Natural killer cell (primary cell): ENCODE data around the gene DAPK2. TPM values are rescaled to one million over a fixed set of nuclear protein-coding genes. Genes with fewer than 3 reads are reported as not detected.

Experiments used
- ATAC-seq, 3 donors: fragments of 150-1000 bp in 2 of 3; fragments of 200-7000 bp in 1 of 3; cut with Tn5 transposase; 1 replicate in 1 of 3; 2 replicates in 2 of 3; pipeline ENCODE4 v1.10.0; 2021; ENCODE audit warnings: mild to moderate bottlenecking in 2 of 3, moderate library complexity in 2 of 3
- DNase-seq, 2 donors: peaks; one replicate each; pipeline versions ENCODE4 v3.0.0 to v3.0.0-alpha.2; 2013 to 2021; ENCODE audit warnings: mixed read lengths in 1 of 2
- H3K27ac ChIP-seq: one replicate; pipeline ENCODE4 v1.5.1; 2013; ENCODE audit warnings: mild to moderate bottlenecking, low read length
- H3K27me3 ChIP-seq: one replicate; pipeline ENCODE4 v1.6.1; 2013; ENCODE audit warnings: low read length; ENCODE audit not compliant: control insufficient read depth, insufficient read depth
- H3K36me3 ChIP-seq: one replicate; pipeline ENCODE4 v1.6.1; 2013; ENCODE audit warnings: low read length; ENCODE audit not compliant: control insufficient read depth, insufficient read depth
- H3K4me1 ChIP-seq: one replicate; pipeline ENCODE4 v1.6.1; 2013; ENCODE audit warnings: low read length; ENCODE audit not compliant: control insufficient read depth, insufficient read depth
- H3K4me3 ChIP-seq: one replicate; pipeline ENCODE4 v1.5.1; 2013; ENCODE audit warnings: low read length
- H3K9me3 ChIP-seq: one replicate; pipeline ENCODE4 v1.6.1; 2013; ENCODE audit warnings: low read length; ENCODE audit not compliant: control insufficient read depth, insufficient read depth
- H3K27ac Mint-ChIP-seq, 2 donors: one replicate each; pipeline ENCODE4 v1.8.0; 2022; ENCODE audit warnings: mild to moderate bottlenecking in 2 of 2, mixed read lengths in 2 of 2, moderate library complexity in 1 of 2
- H3K27me3 Mint-ChIP-seq, 2 donors: one replicate each; pipeline ENCODE4 v1.8.0; 2022; ENCODE audit warnings: low read depth in 2 of 2, mixed read lengths in 2 of 2
- H3K36me3 Mint-ChIP-seq: one replicate; pipeline ENCODE4 v1.8.0; 2022; ENCODE audit warnings: mixed read lengths
- H3K4me1 Mint-ChIP-seq, 2 donors: one replicate each; pipeline ENCODE4 v1.8.0; 2022; ENCODE audit warnings: mixed read lengths in 2 of 2
- H3K4me3 Mint-ChIP-seq: one replicate; pipeline ENCODE4 v1.8.0; 2022; ENCODE audit warnings: mild to moderate bottlenecking, moderate library complexity, mixed read lengths
- H3K9me3 Mint-ChIP-seq, 2 donors: one replicate each; pipeline ENCODE4 v1.8.0; 2022; ENCODE audit warnings: mixed read lengths in 2 of 2
- CTCF ChIP-seq: fragments of 200-600 bp; IDR thresholded peaks from one replicate; pipeline ENCODE4 v1.8.0; 2022; ENCODE audit warnings: antibody characterized with exemption
- WGBS: methylation state at CpG from one replicate; pipeline ENCODE4 v1.1.7; 2013; ENCODE audit warnings: missing lambda C conversion rate; ENCODE audit not compliant: insufficient coverage; 5-methylcytosine and 5-hydroxymethylcytosine counted together
- intact Hi-C: fragments of 100-400 bp; cut with micrococcal nuclease; formaldehyde crosslinking; loops from one replicate; pipeline ENCODE4 v1.14.2; 2022
- total RNA-seq, 4 donors: library from RNA; stranded (reverse); fragments of 120-200 nt in 1 of 4; gene quantifications; one replicate each; pipeline versions ENCODE4 v1.2.3 to v1.2.4, GENCODE V29; 2013 to 2022

DAPK2 gene
- total RNA-seq, 3 donors from 2014 or later (not counting 1 experiment from before 2014, with no cell fraction given) = 3.7 to 25.3 (median 6.0) TPM

GRCh38 chr15:63877713-63878271 lies 168.5 kb downstream of the DAPK2 start:
- Histone ChIP-seq H3K4me1 (peaks cover 3% of the 10 kb centered on the region), H3K27ac (no peak overlapping the region), H3K4me3 (no peak overlapping the region), H3K27me3 (no peaks in the 10 kb centered on the region), H3K36me3 (no peaks in the 10 kb centered on the region), H3K9me3 (no peaks in the 10 kb centered on the region)
- Mint-ChIP-seq H3K27me3 (no peaks in the 10 kb centered on the region), H3K27ac (no peak overlapping the region), H3K9me3 (no peaks in the 10 kb centered on the region), H3K36me3 (no peaks in the 10 kb centered on the region), H3K4me3 (no peak overlapping the region), H3K4me1 (peaks cover 0 to 6% of the 10 kb centered on the region in 2 donors)
- TF ChIP-seq CTCF = no peak
- DNase-seq (no peak), ATAC-seq (no peak)
- intact Hi-C loops = no loop called here
- 86% methylated on average over 3 of the region's 5 CpGs for WGBS

GRCh38 chr15:63876085-63876662 lies 170.1 kb downstream of the DAPK2 start:
- Mint-ChIP-seq H3K27ac (no peak overlapping the region), H3K36me3 (no peaks in the 10 kb centered on the region), H3K9me3 (no peaks in the 10 kb centered on the region), H3K4me3 (no peak overlapping the region), H3K4me1 (peaks cover 0 to 2% of the 10 kb centered on the region in 2 donors), H3K27me3 (no peaks in the 10 kb centered on the region)
- H3K9me3 ChIP-seq = no peaks in the 10 kb centered on the region
- no peak for ATAC-seq
- no peak overlapping the region for H3K27ac ChIP-seq
- H3K4me1 ChIP-seq = peaks cover 3% of the 10 kb centered on the region
- TF ChIP-seq CTCF = no peak
- DNase-seq = no peak
- 79% methylated on average over 5 of the region's 9 CpGs for WGBS
- H3K36me3 ChIP-seq = no peaks in the 10 kb centered on the region
- intact Hi-C loops = no loop called here
- no peak overlapping the region for H3K4me3 ChIP-seq
- H3K27me3 ChIP-seq = no peaks in the 10 kb centered on the region

- no peaks in the 10 kb centered on the region for H3K9me3 Mint-ChIP-seq
- H3K27ac ChIP-seq = no peak overlapping the region
- WGBS = 65% methylated on average over 4 of the region's 4 CpGs
- intact Hi-C loops = no loop called here
- no peaks in the 10 kb centered on the region for H3K36me3 ChIP-seq
- H3K27ac Mint-ChIP-seq = no peak overlapping the region
- H3K4me1 Mint-ChIP-seq = peaks cover 0 to 5% of the 10 kb centered on the region in 2 donors
- H3K4me3 Mint-ChIP-seq = no peak overlapping the region
- no peak for TF ChIP-seq CTCF
- no peaks in the 10 kb centered on the region for H3K27me3 Mint-ChIP-seq
- no peak for DNase-seq
- no peaks in the 10 kb centered on the region for H3K27me3 ChIP-seq
- H3K9me3 ChIP-seq = no peaks in the 10 kb centered on the region
- no peaks in the 10 kb centered on the region for H3K4me1 ChIP-seq
- no peak overlapping the region for H3K4me3 ChIP-seq
- H3K36me3 Mint-ChIP-seq = no peaks in the 10 kb centered on the region
- ATAC-seq = no peak
Observed at GRCh38 chr15:63874616-63875015, 171.7 kb downstream of the DAPK2 start.
